ENCODE measurements around the gene LHX4.

GRCh38 chr1:180262628-180263488 lies 32.8 kb downstream of the LHX4 start:
- TF ChIP-seq EZH2 (IDR thresholded peaks at IDR 0.05) = no peak
- no peak for TF ChIP-seq POLR2AphosphoS5 (IDR thresholded peaks at IDR 0.05; ENCODE audit: borderline replicate concordance, low read depth, low read length)
- TF ChIP-seq FOXP2 (optimal IDR thresholded peaks at IDR 0.05; ENCODE audit: control extremely low read depth, extremely low read length, insufficient read depth) = no peak

Data from SK-N-MC (cell line).